GM12872 (cell line): ENCODE results near the gene TEX51.

Source experiments
- TF ChIP-seq, protein P1 (sequence below): IDR thresholded peaks from 3 replicates; pipeline ENCODE4 v1.5.1; 2011; ENCODE audit warnings: low read depth, mild to moderate bottlenecking, low read length, moderate library complexity; ENCODE audit not compliant: insufficient read depth

TEX51 gene

DNA sequence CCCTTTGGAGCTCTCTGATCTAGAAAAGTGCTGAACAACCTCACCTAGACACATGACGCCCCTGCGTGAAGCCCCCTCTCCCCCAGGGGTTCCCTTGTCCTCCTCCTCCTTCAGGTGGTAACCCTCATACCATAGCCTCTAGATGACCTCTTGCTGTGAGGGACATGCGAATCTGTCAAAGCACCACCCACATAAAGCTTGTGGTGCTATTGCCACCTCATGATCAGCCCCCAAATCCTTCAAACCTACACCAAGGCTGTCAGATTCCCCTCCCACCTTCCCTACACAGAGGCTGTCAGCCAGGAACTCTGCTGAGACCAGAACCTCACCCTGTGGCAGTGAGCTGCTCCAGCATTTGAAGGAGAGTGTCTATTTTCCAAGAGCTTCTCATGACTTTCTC, 43.1 kb upstream of the TEX51 start:
- TF ChIP-seq, protein P1, sequence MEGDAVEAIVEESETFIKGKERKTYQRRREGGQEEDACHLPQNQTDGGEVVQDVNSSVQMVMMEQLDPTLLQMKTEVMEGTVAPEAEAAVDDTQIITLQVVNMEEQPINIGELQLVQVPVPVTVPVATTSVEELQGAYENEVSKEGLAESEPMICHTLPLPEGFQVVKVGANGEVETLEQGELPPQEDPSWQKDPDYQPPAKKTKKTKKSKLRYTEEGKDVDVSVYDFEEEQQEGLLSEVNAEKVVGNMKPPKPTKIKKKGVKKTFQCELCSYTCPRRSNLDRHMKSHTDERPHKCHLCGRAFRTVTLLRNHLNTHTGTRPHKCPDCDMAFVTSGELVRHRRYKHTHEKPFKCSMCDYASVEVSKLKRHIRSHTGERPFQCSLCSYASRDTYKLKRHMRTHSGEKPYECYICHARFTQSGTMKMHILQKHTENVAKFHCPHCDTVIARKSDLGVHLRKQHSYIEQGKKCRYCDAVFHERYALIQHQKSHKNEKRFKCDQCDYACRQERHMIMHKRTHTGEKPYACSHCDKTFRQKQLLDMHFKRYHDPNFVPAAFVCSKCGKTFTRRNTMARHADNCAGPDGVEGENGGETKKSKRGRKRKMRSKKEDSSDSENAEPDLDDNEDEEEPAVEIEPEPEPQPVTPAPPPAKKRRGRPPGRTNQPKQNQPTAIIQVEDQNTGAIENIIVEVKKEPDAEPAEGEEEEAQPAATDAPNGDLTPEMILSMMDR, result no peak

- TF ChIP-seq, protein P1, result no peak
Observed at GRCh38 chr2:126856403-126856802, 42.3 kb upstream of the TEX51 start.

GRCh38 chr2:126857502-126857901, 41.2 kb upstream of the TEX51 start:
- TF ChIP-seq, protein P1, result no peak

- TF ChIP-seq, protein P1, result no peak
Observed at GRCh38 chr2:126858013-126858412, 40.7 kb upstream of the TEX51 start.

DNA sequence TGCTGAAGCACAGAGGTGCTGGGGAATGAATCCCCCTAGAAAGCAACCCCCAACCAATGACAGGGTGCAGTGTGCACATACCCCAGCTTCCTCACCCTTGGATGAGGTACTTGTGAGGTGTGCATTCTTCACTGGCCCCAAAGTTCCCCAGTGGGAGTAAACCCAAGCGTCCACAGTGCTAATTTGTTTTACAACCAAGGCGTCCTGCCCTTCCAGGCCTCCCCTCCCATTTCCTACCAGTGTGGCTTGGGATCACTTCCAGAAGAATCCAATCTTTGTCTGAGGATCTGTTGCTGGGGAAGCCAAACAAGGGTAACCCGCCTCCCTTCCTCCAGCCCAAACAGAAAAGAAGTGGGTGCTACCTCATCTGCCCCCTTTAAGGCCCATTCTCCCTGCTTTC, 40.3 kb upstream of the TEX51 start:
- TF ChIP-seq, protein P1, result no peak

DNA sequence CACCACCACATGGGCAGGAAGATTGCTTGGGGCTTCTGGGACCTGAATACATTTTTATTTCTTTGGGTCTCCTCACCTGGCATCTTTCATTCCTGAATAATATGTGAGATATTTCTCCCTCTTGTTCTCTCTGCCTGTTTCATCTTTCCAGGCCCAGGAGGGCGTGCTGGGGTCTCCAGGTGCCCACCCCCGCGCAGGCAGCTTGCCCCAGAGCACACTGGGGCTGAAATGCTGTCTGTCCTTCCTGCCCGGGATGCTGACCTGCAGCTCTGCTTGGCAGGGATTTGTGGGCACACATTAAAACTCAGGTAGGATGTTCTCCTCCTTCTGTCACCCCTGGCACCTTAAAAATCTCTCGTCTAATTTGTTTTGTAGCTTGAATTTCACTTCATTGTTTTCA, 39.7 kb upstream of the TEX51 start:
- TF ChIP-seq, protein P1, result no peak

GRCh38 chr2:126859631-126860030, 39.1 kb upstream of the TEX51 start:
- TF ChIP-seq, protein P1, result no peak

- TF ChIP-seq, protein P1, result no peak
Observed at GRCh38 chr2:126860385-126860784, 38.3 kb upstream of the TEX51 start.
